ENCODE measurements around the gene ARMC7. TPM values are rescaled to one million over a fixed set of nuclear protein-coding genes. Genes with fewer than 3 reads are reported as not detected.

The ARMC7 gene
- total and polyA plus RNA-seq, 2 of the 13 experiments (the other 11 are each of a cell fraction or from before 2014, with no cell fraction given) = 3.9 to 4.2 TPM

DNA sequence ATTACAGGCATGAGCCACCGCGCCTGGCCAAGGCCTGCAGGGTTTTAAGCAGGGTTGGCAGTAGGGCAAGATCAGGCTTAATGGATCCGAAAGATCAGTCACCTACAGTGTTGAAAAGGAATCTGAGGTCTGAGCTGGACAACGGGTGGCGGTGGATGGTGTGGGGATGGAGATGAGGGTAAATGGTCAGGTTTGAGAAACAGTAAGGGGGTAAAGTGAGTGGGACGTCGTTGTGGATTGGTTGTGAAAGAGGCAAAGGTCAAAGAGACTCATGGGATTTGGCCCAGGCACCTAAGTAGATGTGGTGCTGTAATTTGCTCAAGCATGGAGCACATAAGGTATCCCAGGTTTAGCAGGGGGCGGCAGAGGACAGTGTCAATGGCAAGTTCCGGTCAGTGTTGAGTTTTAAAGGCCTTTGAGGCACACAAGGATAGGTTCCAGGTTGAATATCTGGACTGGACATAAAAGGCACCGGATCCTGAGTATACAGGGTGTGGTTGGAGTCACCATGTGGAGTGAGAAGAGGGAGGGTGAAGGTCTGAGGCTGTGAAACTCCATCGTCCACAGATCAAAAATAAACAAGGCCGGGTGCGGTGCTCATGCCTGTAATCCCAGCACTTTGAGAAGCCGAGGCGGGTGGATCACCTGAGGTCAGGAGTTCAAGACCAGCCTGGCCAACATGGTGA lies 23.1 kb upstream of the ARMC7 start (continued):
- TF ChIP-seq ZNF563 (CRISPR knock-in tag; IDR thresholded peaks at IDR 0.05) (0 out of 2 replicates have a peak, but pooled peaks have one; percentile 16), REL (CRISPR knock-in tag; conservative IDR thresholded peaks at IDR 0.05) (no peak), MAFG (CRISPR knock-in tag; IDR thresholded peaks at IDR 0.05) (no peak), MIER2 (CRISPR knock-in tag; IDR thresholded peaks at IDR 0.05) (no peak; the same call in 1 of the 2 replicates), DPF2 (CRISPR knock-in tag; IDR thresholded peaks at IDR 0.05; ENCODE audit: borderline replicate concordance, low read depth) (0 out of 2 replicates have a peak, but pooled peaks have one; percentile 32), ARNT (IDR thresholded peaks at IDR 0.05) (no peak), NFKB2 (CRISPR knock-in tag; IDR thresholded peaks at IDR 0.05; ENCODE audit: borderline replicate concordance) (no peak), JUN (CRISPR knock-in tag; IDR thresholded peaks at IDR 0.05) (peak; percentile 61; the same call in 1 of the 2 replicates), TAF15 (IDR thresholded peaks at IDR 0.05; ENCODE audit: low read depth, low read length, poor library complexity, severe bottlenecking) (no peak), SUZ12 (IDR thresholded peaks at IDR 0.05; ENCODE audit: low read depth, low read length) (no peak), ZNF567 (CRISPR knock-in tag; IDR thresholded peaks at IDR 0.05; ENCODE audit: borderline replicate concordance) (peak; percentile 29; the same call in 1 of the 2 replicates), THAP11 (CRISPR knock-in tag; IDR thresholded peaks at IDR 0.05) (no peak), SIX1 (CRISPR knock-in tag; IDR thresholded peaks at IDR 0.05; ENCODE audit: borderline replicate concordance) (no peak), MAF1 (CRISPR knock-in tag; IDR thresholded peaks at IDR 0.05; ENCODE audit: borderline replicate concordance) (no peak), TEAD3 (CRISPR knock-in tag; optimal IDR thresholded peaks at IDR 0.05; ENCODE audit: borderline replicate concordance) (peak; percentile 39), FOXK1 (CRISPR knock-in tag; IDR thresholded peaks at IDR 0.05; ENCODE audit: borderline replicate concordance, low read depth) (peak; percentile 58)
- TF ChIP-seq, protein P1, sequence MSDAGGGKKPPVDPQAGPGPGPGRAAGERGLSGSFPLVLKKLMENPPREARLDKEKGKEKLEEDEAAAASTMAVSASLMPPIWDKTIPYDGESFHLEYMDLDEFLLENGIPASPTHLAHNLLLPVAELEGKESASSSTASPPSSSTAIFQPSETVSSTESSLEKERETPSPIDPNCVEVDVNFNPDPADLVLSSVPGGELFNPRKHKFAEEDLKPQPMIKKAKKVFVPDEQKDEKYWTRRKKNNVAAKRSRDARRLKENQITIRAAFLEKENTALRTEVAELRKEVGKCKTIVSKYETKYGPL (CRISPR knock-in tag; IDR thresholded peaks at IDR 0.05) = peak; percentile 17; the same call in 1 of the 2 replicates
- TF ChIP-seq, protein P2, sequence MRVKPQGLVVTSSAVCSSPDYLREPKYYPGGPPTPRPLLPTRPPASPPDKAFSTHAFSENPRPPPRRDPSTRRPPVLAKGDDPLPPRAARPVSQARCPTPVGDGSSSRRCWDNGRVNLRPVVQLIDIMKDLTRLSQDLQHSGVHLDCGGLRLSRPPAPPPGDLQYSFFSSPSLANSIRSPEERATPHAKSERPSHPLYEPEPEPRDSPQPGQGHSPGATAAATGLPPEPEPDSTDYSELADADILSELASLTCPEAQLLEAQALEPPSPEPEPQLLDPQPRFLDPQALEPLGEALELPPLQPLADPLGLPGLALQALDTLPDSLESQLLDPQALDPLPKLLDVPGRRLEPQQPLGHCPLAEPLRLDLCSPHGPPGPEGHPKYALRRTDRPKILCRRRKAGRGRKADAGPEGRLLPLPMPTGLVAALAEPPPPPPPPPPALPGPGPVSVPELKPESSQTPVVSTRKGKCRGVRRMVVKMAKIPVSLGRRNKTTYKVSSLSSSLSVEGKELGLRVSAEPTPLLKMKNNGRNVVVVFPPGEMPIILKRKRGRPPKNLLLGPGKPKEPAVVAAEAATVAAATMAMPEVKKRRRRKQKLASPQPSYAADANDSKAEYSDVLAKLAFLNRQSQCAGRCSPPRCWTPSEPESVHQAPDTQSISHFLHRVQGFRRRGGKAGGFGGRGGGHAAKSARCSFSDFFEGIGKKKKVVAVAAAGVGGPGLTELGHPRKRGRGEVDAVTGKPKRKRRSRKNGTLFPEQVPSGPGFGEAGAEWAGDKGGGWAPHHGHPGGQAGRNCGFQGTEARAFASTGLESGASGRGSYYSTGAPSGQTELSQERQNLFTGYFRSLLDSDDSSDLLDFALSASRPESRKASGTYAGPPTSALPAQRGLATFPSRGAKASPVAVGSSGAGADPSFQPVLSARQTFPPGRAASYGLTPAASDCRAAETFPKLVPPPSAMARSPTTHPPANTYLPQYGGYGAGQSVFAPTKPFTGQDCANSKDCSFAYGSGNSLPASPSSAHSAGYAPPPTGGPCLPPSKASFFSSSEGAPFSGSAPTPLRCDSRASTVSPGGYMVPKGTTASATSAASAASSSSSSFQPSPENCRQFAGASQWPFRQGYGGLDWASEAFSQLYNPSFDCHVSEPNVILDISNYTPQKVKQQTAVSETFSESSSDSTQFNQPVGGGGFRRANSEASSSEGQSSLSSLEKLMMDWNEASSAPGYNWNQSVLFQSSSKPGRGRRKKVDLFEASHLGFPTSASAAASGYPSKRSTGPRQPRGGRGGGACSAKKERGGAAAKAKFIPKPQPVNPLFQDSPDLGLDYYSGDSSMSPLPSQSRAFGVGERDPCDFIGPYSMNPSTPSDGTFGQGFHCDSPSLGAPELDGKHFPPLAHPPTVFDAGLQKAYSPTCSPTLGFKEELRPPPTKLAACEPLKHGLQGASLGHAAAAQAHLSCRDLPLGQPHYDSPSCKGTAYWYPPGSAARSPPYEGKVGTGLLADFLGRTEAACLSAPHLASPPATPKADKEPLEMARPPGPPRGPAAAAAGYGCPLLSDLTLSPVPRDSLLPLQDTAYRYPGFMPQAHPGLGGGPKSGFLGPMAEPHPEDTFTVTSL (CRISPR knock-in tag; IDR thresholded peaks at IDR 0.05; ENCODE audit: borderline replicate concordance) = 0 out of 2 replicates have a peak, but pooled peaks have one; percentile 7
- TF ChIP-seq, protein P3, sequence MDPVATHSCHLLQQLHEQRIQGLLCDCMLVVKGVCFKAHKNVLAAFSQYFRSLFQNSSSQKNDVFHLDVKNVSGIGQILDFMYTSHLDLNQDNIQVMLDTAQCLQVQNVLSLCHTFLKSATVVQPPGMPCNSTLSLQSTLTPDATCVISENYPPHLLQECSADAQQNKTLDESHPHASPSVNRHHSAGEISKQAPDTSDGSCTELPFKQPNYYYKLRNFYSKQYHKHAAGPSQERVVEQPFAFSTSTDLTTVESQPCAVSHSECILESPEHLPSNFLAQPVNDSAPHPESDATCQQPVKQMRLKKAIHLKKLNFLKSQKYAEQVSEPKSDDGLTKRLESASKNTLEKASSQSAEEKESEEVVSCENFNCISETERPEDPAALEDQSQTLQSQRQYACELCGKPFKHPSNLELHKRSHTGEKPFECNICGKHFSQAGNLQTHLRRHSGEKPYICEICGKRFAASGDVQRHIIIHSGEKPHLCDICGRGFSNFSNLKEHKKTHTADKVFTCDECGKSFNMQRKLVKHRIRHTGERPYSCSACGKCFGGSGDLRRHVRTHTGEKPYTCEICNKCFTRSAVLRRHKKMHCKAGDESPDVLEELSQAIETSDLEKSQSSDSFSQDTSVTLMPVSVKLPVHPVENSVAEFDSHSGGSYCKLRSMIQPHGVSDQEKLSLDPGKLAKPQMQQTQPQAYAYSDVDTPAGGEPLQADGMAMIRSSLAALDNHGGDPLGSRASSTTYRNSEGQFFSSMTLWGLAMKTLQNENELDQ (CRISPR knock-in tag; IDR thresholded peaks at IDR 0.05; ENCODE audit: borderline replicate concordance) = no peak
- TF ChIP-seq, protein P4, sequence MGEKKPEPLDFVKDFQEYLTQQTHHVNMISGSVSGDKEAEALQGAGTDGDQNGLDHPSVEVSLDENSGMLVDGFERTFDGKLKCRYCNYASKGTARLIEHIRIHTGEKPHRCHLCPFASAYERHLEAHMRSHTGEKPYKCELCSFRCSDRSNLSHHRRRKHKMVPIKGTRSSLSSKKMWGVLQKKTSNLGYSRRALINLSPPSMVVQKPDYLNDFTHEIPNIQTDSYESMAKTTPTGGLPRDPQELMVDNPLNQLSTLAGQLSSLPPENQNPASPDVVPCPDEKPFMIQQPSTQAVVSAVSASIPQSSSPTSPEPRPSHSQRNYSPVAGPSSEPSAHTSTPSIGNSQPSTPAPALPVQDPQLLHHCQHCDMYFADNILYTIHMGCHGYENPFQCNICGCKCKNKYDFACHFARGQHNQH (CRISPR knock-in tag; IDR thresholded peaks at IDR 0.05) = peak; percentile 47; the same call in 1 of the 2 replicates
